GM12878 (cell line): Measurements from ENCODE around the gene TSPYL2. TPM values are rescaled to one million over a fixed set of nuclear protein-coding genes. Genes with fewer than 3 reads are reported as not detected.

Source experiments
- ASH2L ChIP-seq: fragments of 300-600, 200-600 bp; sonication (generic); IDR thresholded peaks from 2 replicates; pipeline ENCODE4 v1.6.1; 2017; ENCODE audit warnings: low read depth, mild to moderate bottlenecking, borderline replicate concordance
- ATF3 ChIP-seq: IDR thresholded peaks from 2 replicates; pipeline ENCODE4 v1.6.1; 2011; ENCODE audit warnings: low read depth, mild to moderate bottlenecking, low read length, moderate library complexity, borderline replicate concordance; ENCODE audit errors: extremely low read depth
- BACH1 ChIP-seq: fragments of 450-650 bp; IDR thresholded peaks from 2 replicates; pipeline ENCODE4 v1.6.1; 2017; ENCODE audit warnings: mild to moderate bottlenecking, borderline replicate concordance
- BCL3 ChIP-seq: IDR thresholded peaks from 2 replicates; pipeline ENCODE4 v1.6.1; 2011; ENCODE audit warnings: borderline replicate concordance, low read depth, mild to moderate bottlenecking, moderate library complexity, low read length; ENCODE audit not compliant: insufficient read depth, poor library complexity, severe bottlenecking
- CHD1 ChIP-seq: IDR thresholded peaks from 2 replicates; pipeline ENCODE4 v1.6.1; 2012; ENCODE audit warnings: low read depth, low read length, improper control_type of control experiment
- E4F1 ChIP-seq: fragments of 450-650 bp; IDR thresholded peaks from 2 replicates; pipeline ENCODE4 v1.6.1; 2018; ENCODE audit warnings: borderline replicate concordance, mild to moderate bottlenecking; ENCODE audit not compliant: partially characterized antibody
- EED ChIP-seq: sonication (generic); IDR thresholded peaks from 2 replicates; pipeline ENCODE4 v1.6.1; 2016; ENCODE audit warnings: antibody characterized with exemption, low read depth
- EGR1 ChIP-seq, 2 experiments: IDR thresholded peaks; 1 replicate in 1 of 2; 2 replicates in 1 of 2; pipeline ENCODE4 v1.6.1; 2011 to 2012; ENCODE audit warnings: low read depth in 2 of 2, low read length in 2 of 2, borderline replicate concordance in 1 of 2, mild to moderate bottlenecking in 1 of 2, moderate library complexity in 1 of 2
- EP300 ChIP-seq, 2 experiments: fragments of 150-350 bp in 1 of 2; IDR thresholded peaks; 2 replicates each; pipeline ENCODE4 v1.6.1; 2011 to 2012; ENCODE audit warnings: low read depth in 2 of 2, low read length in 2 of 2, borderline replicate concordance in 1 of 2, improper control_type of control experiment in 1 of 2, inconsistent platforms in 1 of 2; ENCODE audit not compliant: control insufficient read depth in 1 of 2
- FOXM1 ChIP-seq: IDR thresholded peaks from 2 replicates; pipeline ENCODE4 v1.6.1; 2012; ENCODE audit warnings: low read depth, mild to moderate bottlenecking, inconsistent platforms, low read length, moderate library complexity
- GABPA ChIP-seq: IDR thresholded peaks from 2 replicates; pipeline ENCODE4 v1.6.1; 2014; ENCODE audit warnings: antibody characterized with exemption, low read depth, mild to moderate bottlenecking, inconsistent platforms
- IKZF2 ChIP-seq, 2 experiments: fragments of 450-650 bp; IDR thresholded peaks; 2 replicates each; pipeline ENCODE4 v1.6.1; 2017; ENCODE audit warnings: mild to moderate bottlenecking in 2 of 2, moderate library complexity in 2 of 2
- JUND ChIP-seq: IDR thresholded peaks from 2 replicates; pipeline ENCODE4 v1.6.1; 2012; ENCODE audit warnings: low read depth, mild to moderate bottlenecking, low read length, improper control_type of control experiment, moderate library complexity
- KAT2A ChIP-seq: conservative IDR thresholded peaks from 2 replicates; pipeline ENCODE4 v1.6.1; 2011; ENCODE audit warnings: low read depth, low read length; ENCODE audit not compliant: control insufficient read depth
- MYB ChIP-seq: fragments of 150-350 bp; IDR thresholded peaks from 2 replicates; pipeline ENCODE4 v1.6.1; 2014; ENCODE audit warnings: mild to moderate bottlenecking, low read depth, low read length, borderline replicate concordance
- NFYA ChIP-seq: IDR thresholded peaks from 2 replicates; pipeline ENCODE4 v1.6.1; 2011; ENCODE audit warnings: low read depth, mild to moderate bottlenecking, low read length, improper control_type of control experiment, borderline replicate concordance
- NFYB ChIP-seq: IDR thresholded peaks from 2 replicates; pipeline ENCODE4 v1.6.1; 2011; ENCODE audit warnings: low read depth, mild to moderate bottlenecking, low read length, improper control_type of control experiment, moderate library complexity; ENCODE audit not compliant: insufficient read depth
- NR2C1 ChIP-seq: fragments of 450-650 bp; IDR thresholded peaks from 2 replicates; pipeline ENCODE4 v1.6.1; 2017; ENCODE audit warnings: antibody characterized with exemption, mild to moderate bottlenecking, moderate library complexity
- POLR2A ChIP-seq: IDR thresholded peaks from 2 replicates; pipeline ENCODE4 v1.6.1; 2011; ENCODE audit warnings: low read depth, mild to moderate bottlenecking, low read length
- POLR2AphosphoS5 ChIP-seq: IDR thresholded peaks from 2 replicates; pipeline ENCODE4 v1.6.1; 2011; ENCODE audit warnings: mild to moderate bottlenecking, low read length, inconsistent platforms
- RBBP5 ChIP-seq: fragments of 200-600 bp; sonication (generic); conservative IDR thresholded peaks from 2 replicates; pipeline ENCODE4 v1.6.1; 2016
- RCOR1 ChIP-seq: conservative IDR thresholded peaks from 2 replicates; pipeline ENCODE4 v1.6.1; 2012; ENCODE audit warnings: low read depth, low read length, improper control_type of control experiment
- RELA ChIP-seq: fragments of 450-650 bp; IDR thresholded peaks from 2 replicates; pipeline ENCODE4 v1.8.0; 2014; ENCODE audit warnings: borderline replicate concordance; ENCODE audit not compliant: partially characterized antibody
- STAT1 ChIP-seq: fragments of 450-650 bp; conservative IDR thresholded peaks from 2 replicates; pipeline ENCODE4 v1.6.1; 2014; ENCODE audit warnings: antibody characterized with exemption, mild to moderate bottlenecking
- SUZ12 ChIP-seq: fragments of 200-600 bp; sonication (generic); IDR thresholded peaks from one replicate; pipeline ENCODE4 v1.6.1; 2018; ENCODE audit warnings: antibody characterized with exemption, mild to moderate bottlenecking; ENCODE audit not compliant: unreplicated experiment
- TAF1 ChIP-seq: IDR thresholded peaks from 2 replicates; pipeline ENCODE4 v1.6.1; 2011; ENCODE audit warnings: mild to moderate bottlenecking, low read depth, low read length, borderline replicate concordance
- TCF12 ChIP-seq: IDR thresholded peaks from 2 replicates; pipeline ENCODE4 v1.6.1; 2011; ENCODE audit warnings: low read depth, mild to moderate bottlenecking, low read length
- polyA plus RNA-seq, 11 experiments: library from polyadenylated mRNA; depleted of rRNA in 4 of 11; unstranded in 6 of 11; stranded (reverse) in 5 of 11; fragments of >200 nt; fragmentation: Nextera tagmentation in 4 of 11; fragmentation: Illumina TruSeq in 1 of 11; extraction: Ambion mirVana in 4 of 11; extraction: Trizol in 1 of 11; gene quantifications; 1 replicate in 1 of 11; 2 replicates in 10 of 11; pipeline versions ENCODE4 v1.2.1 to v1.2.3, GENCODE V29; 2011 to 2016; ENCODE audit warnings: inconsistent platforms in 2 of 11, missing spikeins in 2 of 11, low read depth in 1 of 11
- total RNA-seq, 4 experiments: library from RNA; depleted of rRNA in 3 of 4; stranded (reverse); fragments of >200 nt in 3 of 4; fragmentation: Illumina TruSeq in 1 of 4; extraction: Trizol in 1 of 4; gene quantifications; 2 replicates each; pipeline versions ENCODE4 v1.2.1 to v1.2.3, GENCODE V29; 2013 to 2021

Gene TSPYL2
- total and polyA plus RNA-seq, 10 of the 15 experiments (the other 5 are each of a cell fraction or from before 2014, with no cell fraction given) = 0.53 to 24.6 (median 14.5) TPM

GRCh38 chrX:53081925-53082772 lies at the start of gene TSPYL2 (continued):
- TF ChIP-seq BCL3 (no peak), FOXM1 (no peak), E4F1 (no peak), CHD1 (0 out of 2 replicates have a peak, but pooled peaks have one; percentile 28), RCOR1 (no peak), KAT2A (no peak), MYB (no peak), BACH1 (peak; percentile 75), IKZF2 (IDR thresholded peaks at IDR 0.05) (peak; percentile 49 to 56; a peak in 1 of 4 replicates), TCF12 (peak; percentile 66; the same call in 1 of the 2 replicates), POLR2AphosphoS5 (peak; percentile 99), TAF1 (peak; percentile 82), POLR2A (peak; percentile 100), EGR1 (IDR thresholded peaks at IDR 0.05; ENCODE audit: borderline replicate concordance in 1 of 2, low read depth in 2 of 2, low read length in 2 of 2) (0 out of 3 replicates have a peak, but pooled peaks of 1 of the 2 experiments have one; percentile 14), EP300 (IDR thresholded peaks at IDR 0.05; ENCODE audit: borderline replicate concordance in 1 of 2, control insufficient read depth in 1 of 2, low read depth in 2 of 2, low read length in 2 of 2) (no peak), NR2C1 (no peak), STAT1 (no peak), ASH2L (no peak), EED (no peak), NFYB (peak; percentile 82), SUZ12 (no peak), ATF3 (no peak), NFYA (no peak), RELA (no peak), GABPA (no peak), JUND (no peak), RBBP5 (no peak)
